ENCODE measurements around the gene CIAPIN1.

Gene CIAPIN1

GRCh38 chr16:57485091-57485915, 38.1 kb upstream of the CIAPIN1 start:
- H3K4me3 ChIP-seq (ENCODE audit: low read length), result peak overlapping the region; percentile 75
- no peak for DNase-seq (ENCODE audit: low read depth)
- TF ChIP-seq, protein P1, sequence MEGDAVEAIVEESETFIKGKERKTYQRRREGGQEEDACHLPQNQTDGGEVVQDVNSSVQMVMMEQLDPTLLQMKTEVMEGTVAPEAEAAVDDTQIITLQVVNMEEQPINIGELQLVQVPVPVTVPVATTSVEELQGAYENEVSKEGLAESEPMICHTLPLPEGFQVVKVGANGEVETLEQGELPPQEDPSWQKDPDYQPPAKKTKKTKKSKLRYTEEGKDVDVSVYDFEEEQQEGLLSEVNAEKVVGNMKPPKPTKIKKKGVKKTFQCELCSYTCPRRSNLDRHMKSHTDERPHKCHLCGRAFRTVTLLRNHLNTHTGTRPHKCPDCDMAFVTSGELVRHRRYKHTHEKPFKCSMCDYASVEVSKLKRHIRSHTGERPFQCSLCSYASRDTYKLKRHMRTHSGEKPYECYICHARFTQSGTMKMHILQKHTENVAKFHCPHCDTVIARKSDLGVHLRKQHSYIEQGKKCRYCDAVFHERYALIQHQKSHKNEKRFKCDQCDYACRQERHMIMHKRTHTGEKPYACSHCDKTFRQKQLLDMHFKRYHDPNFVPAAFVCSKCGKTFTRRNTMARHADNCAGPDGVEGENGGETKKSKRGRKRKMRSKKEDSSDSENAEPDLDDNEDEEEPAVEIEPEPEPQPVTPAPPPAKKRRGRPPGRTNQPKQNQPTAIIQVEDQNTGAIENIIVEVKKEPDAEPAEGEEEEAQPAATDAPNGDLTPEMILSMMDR (IDR thresholded peaks at IDR 0.05; ENCODE audit: insufficient read depth, low read depth, low read length, missing control alignments), result no peak

- DNase-seq (ENCODE audit: low read depth), result no peak
- no peak overlapping the region for H3K4me3 ChIP-seq (ENCODE audit: low read length)
- TF ChIP-seq, protein P1 (IDR thresholded peaks at IDR 0.05; ENCODE audit: insufficient read depth, low read depth, low read length, missing control alignments), result no peak
These were observed 37.4 kb upstream of the CIAPIN1 start for GRCh38 chr16:57484515-57485005.

DNA sequence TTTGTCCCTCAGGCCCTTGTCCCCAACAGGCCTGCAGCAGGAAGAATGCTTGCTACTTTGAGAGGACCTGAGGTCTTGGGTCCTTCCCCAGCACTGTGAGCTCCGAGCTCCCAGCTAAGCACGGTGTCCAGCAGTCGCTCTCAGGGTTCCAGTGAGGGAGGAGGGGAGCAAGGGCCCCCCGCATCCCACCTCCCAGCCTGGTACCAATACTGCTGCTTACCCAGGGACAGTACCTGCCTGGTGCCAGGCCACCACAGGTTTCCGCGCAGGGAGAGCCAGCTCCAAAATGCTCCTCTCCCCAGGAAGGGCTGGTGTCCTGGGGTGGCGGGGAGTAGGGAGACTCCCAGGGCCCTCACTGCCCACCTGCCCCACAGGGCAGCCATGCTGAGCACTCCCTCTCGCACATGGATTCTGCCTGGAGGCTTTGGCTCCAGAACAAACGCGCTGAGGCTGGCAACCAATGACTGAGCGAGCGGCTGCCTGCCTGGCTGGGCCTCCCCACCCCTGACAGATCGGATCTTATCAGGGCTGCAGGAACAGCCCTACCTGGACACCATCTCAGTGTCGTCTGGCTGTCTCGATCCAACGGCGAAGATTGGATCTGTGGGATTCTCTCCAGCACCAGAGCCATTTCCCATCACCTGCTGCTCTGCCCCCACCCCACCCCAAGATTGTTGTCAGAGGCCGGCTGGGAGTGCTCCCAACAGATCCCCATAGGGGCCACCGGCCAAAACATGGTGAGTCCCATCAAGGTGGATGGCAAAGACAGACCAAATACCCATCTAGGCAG, 36.7 kb upstream of the CIAPIN1 start:
- TF ChIP-seq, protein P1 (IDR thresholded peaks at IDR 0.05; ENCODE audit: insufficient read depth, low read depth, low read length, missing control alignments), result no peak
- peak; percentile 33 for DNase-seq (ENCODE audit: low read depth)

DNA sequence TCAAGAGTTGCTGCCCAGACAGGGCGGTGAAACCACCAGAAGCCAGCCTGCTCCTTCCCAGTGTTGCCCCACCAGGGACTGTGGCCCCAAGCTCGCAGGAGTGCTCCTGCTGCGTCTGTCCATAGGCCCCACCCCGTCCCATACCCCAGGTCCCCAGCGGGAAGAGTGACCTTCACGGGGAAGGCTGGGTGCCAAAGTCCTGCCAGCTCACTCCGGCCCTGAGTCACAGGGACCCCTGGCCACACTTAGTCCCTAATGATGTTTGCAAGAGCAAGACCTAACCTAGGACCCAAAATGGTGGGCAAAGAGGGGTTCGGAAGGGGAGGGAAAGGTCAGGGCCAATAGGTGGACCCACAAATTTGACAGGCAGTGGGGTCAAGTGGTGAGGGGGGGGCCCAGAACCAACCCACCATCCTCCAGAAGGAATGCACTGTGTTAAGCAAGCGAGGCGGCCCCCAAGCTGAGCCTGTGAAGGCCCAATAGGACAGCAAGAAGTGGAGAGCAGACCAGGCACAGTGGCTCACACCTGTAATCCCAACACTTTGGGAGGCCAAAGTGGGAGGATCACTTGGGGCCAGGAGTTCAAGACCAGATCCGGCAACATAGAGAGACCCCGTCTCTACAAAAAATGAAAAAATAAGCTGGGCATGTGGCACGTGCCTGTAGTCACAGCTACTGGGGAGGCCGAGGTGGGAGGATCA, 35.8 kb upstream of the CIAPIN1 start:
- TF ChIP-seq, protein P1 (IDR thresholded peaks at IDR 0.05; ENCODE audit: insufficient read depth, low read depth, low read length, missing control alignments), result no peak
- no peak for DNase-seq (ENCODE audit: low read depth)
- H3K4me3 ChIP-seq (ENCODE audit: low read length), result no peak overlapping the region

More for the DNA sequence above, 36.7 kb upstream of the CIAPIN1 start:
- H3K4me3 ChIP-seq (ENCODE audit: low read length), result no peak overlapping the region

DNA sequence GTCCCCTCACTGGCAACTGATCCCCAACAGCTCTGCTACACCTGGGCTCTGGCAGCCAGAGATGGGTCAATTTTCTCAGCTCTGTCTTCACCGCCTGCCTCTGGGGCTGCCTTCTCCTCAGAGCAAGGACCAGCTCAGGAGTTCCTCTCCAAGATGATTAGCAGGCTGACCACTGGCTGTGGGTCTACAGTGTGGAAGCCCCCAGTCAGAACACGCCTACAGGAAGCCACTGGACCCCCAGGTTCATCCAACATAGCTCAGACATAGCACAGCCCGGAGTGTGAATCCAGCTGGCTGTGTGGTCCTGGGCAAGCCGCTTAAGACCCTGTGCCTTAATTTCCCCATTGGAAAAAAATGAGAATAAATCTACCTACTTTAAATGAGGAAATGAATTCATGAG, 34.2 kb upstream of the CIAPIN1 start:
- TF ChIP-seq, protein P1 (IDR thresholded peaks at IDR 0.05; ENCODE audit: insufficient read depth, low read depth, low read length, missing control alignments), result no peak
- no peak for DNase-seq (ENCODE audit: low read depth)
- H3K4me3 ChIP-seq (ENCODE audit: low read length), result no peak overlapping the region

DNA sequence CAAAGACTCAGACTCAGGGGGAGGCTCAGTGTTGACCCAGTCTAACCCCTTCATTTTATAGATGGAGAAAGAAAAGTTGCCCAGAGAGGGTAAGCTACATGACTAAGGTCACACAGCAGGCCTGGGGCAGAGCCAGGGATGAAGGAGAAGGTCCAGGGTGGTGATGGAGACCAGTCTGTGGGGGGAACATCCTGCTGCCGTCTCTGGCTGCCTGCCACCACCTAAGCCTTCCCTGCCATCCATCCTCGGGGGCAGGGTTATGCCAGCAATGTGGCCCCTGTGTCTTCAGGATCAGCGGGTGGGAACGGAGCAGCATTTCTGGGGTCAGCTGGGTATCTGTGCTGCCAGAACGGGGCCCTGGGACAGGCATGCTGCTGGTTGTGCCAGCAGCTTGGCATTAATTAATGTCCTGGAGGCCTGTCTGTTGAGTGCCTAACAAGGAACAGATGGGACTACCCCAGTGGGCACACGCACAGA, 33.6 kb upstream of the CIAPIN1 start:
- TF ChIP-seq, protein P1 (IDR thresholded peaks at IDR 0.05; ENCODE audit: insufficient read depth, low read depth, low read length, missing control alignments), result no peak
- no peak for DNase-seq (ENCODE audit: low read depth)
- H3K4me3 ChIP-seq (ENCODE audit: low read length), result no peak overlapping the region

Measured in epithelial cell of esophagus (primary cell).